Right cardiac atrium (tissue), 5 donors: Measurements from ENCODE around the gene NEK9. TPM values are rescaled to one million over a fixed set of nuclear protein-coding genes. Genes with fewer than 3 reads are reported as not detected.

Experiments used
- ATAC-seq, 2 donors: fragments of 200-7000 bp; cut with Tn5 transposase; one replicate each; pipeline versions ENCODE4 v1.8.0 to v1.9.1; 2020; ENCODE audit warnings: moderate library complexity in 2 of 2, mild to moderate bottlenecking in 1 of 2
- DNase-seq, 3 donors: peaks; one replicate each; pipeline ENCODE4 v3.0.0-alpha.2; 2020
- H3K27ac ChIP-seq: one replicate; pipeline ENCODE4 v1.5.1; 2013; ENCODE audit warnings: mild to moderate bottlenecking, low read length, control low read depth, moderate library complexity
- H3K27me3 ChIP-seq: one replicate; pipeline ENCODE4 v1.6.1; 2013; ENCODE audit not compliant: control insufficient read depth, insufficient read depth
- H3K4me1 ChIP-seq: one replicate; pipeline ENCODE4 v1.6.1; 2013; ENCODE audit warnings: low read length; ENCODE audit not compliant: control insufficient read depth, insufficient read depth
- H3K4me3 ChIP-seq: one replicate; pipeline ENCODE4 v1.5.1; 2013; ENCODE audit warnings: low read length, control low read depth
- H3K9me3 ChIP-seq: one replicate; pipeline ENCODE4 v1.6.1; 2013; ENCODE audit warnings: low read length; ENCODE audit not compliant: control insufficient read depth
- WGBS: extraction: QIAGEN DNeasy Blood & Tissue Kit; methylation state at CpG from one replicate; pipeline ENCODE4 v1.1.7; 2013; 5-methylcytosine and 5-hydroxymethylcytosine counted together
- intact Hi-C, 4 donors: fragments of 100-400 bp; cut with DNase I; formaldehyde crosslinking; loops; one replicate each; pipeline versions ENCODE4 v1.11.0 to v1.14.0; 2022 to 2023
- polyA plus RNA-seq: library from polyadenylated mRNA; stranded (reverse); fragments of 200-250 nt; gene quantifications from one replicate; pipeline ENCODE4 v1.2.3, GENCODE V29; 2013
- total RNA-seq, 4 donors: library from RNA; stranded (reverse); fragmentation: NEBNext Ultra II Directional; extraction: Animal tissue kit (Norgen Biotek cat#: 25700); gene quantifications; one replicate each; pipeline ENCODE4 v1.2.1, GENCODE V29; 2021
- donor health status: healthy with polysubstance abuse.
- donor health status: DM: no; HTN: yes; CAD: no.
- donor health status: DM: no; HTN: no; CAD: no.
- donor health status: DM: no; HTN: yes; CAD: no; lungs with severe emphysema.
- donor health status: DM: yes; HTN: yes; CAD: no.

The NEK9 gene
- total and polyA plus RNA-seq, 5 donors = 48.5 to 129 (median 122) TPM

GRCh38 chr14:75040507-75040906 is 86.3 kb downstream of the NEK9 start:
- H3K4me3 ChIP-seq = no peak overlapping the region
- H3K4me1 ChIP-seq = no peaks in the 10 kb centered on the region
- DNase-seq = no peak
- intact Hi-C loops = no loop called here
- H3K9me3 ChIP-seq = no peaks in the 10 kb centered on the region
- no peak overlapping the region for H3K27ac ChIP-seq
- WGBS = 51% methylated on average over 1 of the region's 1 CpG
- no peaks in the 10 kb centered on the region for H3K27me3 ChIP-seq
- peak; percentile 20 to 54 for ATAC-seq

- Histone ChIP-seq H3K4me1 (no peaks in the 10 kb centered on the region), H3K9me3 (no peaks in the 10 kb centered on the region), H3K27ac (no peak overlapping the region), H3K4me3 (no peak overlapping the region), H3K27me3 (no peaks in the 10 kb centered on the region)
- WGBS = 93% methylated on average over 2 of the region's 2 CpGs
- DNase-seq (no peak), ATAC-seq (no peak)
- intact Hi-C loops = no loop called here
Measured at GRCh38 chr14:75032939-75033338, 93.9 kb downstream of the NEK9 start.

- Histone ChIP-seq H3K4me3 (no peak overlapping the region), H3K4me1 (no peaks in the 10 kb centered on the region), H3K27me3 (no peaks in the 10 kb centered on the region), H3K27ac (no peak overlapping the region), H3K9me3 (no peaks in the 10 kb centered on the region)
- intact Hi-C loops = no loop called here
- DNase-seq (no peak), ATAC-seq (no peak)
- 0% methylated on average over 1 of the region's 1 CpG for WGBS
Measured at GRCh38 chr14:75030147-75030546, 96.7 kb downstream of the NEK9 start.

Other genes with a start within 250 kb of the NEK9 start
- gene DLST, start 245.1 kb downstream of the NEK9 start, total RNA-seq = 100 to 1,000 TPM; 121 to 148 (median 144) TPM
- gene DLST, start 245.1 kb downstream of the NEK9 start, polyA plus RNA-seq = 87.6 TPM
- 10 to 100 TPM; 13.9 to 20.7 (median 17.3) TPM for gene RPS6KL1, start 203.8 kb downstream of the NEK9 start, total RNA-seq
- gene RPS6KL1, start 203.8 kb downstream of the NEK9 start, polyA plus RNA-seq = 10.5 TPM
- 1 to 10 TPM; 2.9 to 5.9 (median 4.1) TPM for gene PGF, start 171.5 kb downstream of the NEK9 start, total RNA-seq
- 4.3 TPM for gene PGF, start 171.5 kb downstream of the NEK9 start, polyA plus RNA-seq
- 10 to 100 TPM; 29.4 to 39.9 (median 35.9) TPM for gene EIF2B2, start 124.1 kb downstream of the NEK9 start, total RNA-seq
- 25.9 TPM for gene EIF2B2, start 124.1 kb downstream of the NEK9 start, polyA plus RNA-seq
- 10 to 100 TPM; 23.2 to 27.7 (median 25.1) TPM for gene MLH3, start 75.6 kb downstream of the NEK9 start, total RNA-seq
- gene MLH3, start 75.6 kb downstream of the NEK9 start, polyA plus RNA-seq = 12.5 TPM
- gene ACYP1, start 63.0 kb downstream of the NEK9 start, total RNA-seq = 10 to 100 TPM; 10.2 to 14.2 (median 11.5) TPM
- gene ACYP1, start 63.0 kb downstream of the NEK9 start, polyA plus RNA-seq = 24.0 TPM
- 10 to 100 TPM in 1 of 4 donors, 1 to 10 TPM in 3; 6.9 to 10.8 (median 9.1) TPM for gene ZC2HC1C, start 57.4 kb downstream of the NEK9 start, total RNA-seq
- gene ZC2HC1C, start 57.4 kb downstream of the NEK9 start, polyA plus RNA-seq = 8.4 TPM
- 100 to 1,000 TPM; 246 to 333 (median 297) TPM for gene TMED10, start 49.6 kb upstream of the NEK9 start, total RNA-seq
- 141 TPM for gene TMED10, start 49.6 kb upstream of the NEK9 start, polyA plus RNA-seq
- 100 to 1,000 TPM in 1 of 4 donors, 10 to 100 TPM in 3; 15.7 to 244 (median 46.3) TPM for gene FOS, start 151.8 kb upstream of the NEK9 start, total RNA-seq
- 144 TPM for gene FOS, start 151.8 kb upstream of the NEK9 start, polyA plus RNA-seq